Endometrial microvascular endothelial cells (primary cell): ENCODE data around the gene NUMA1. TPM values are rescaled to one million over a fixed set of nuclear protein-coding genes. Genes with fewer than 3 reads are reported as not detected.

Source experiments
- in situ Hi-C: cut with HindIII; loops from 2 replicates; pipeline ENCODE4 v1.10.0; 2017; ENCODE audit warnings: low sequenced_read_pairs, low pct_unique_long_range_greater_than_20kb; ENCODE audit errors: inconsistent ontology term
- total RNA-seq: library from RNA; depleted of rRNA; stranded (reverse); fragments of >200 nt; gene quantifications from one replicate; pipeline ENCODE4 v1.2.3, GENCODE V29; 2015; ENCODE audit errors: inconsistent ontology term

NUMA1 gene
- total RNA-seq, 1 donor from 2014 or later, result 112 TPM

GRCh38 chr11:72103754-72104167, 23.4 kb upstream of the NUMA1 start:
- in situ Hi-C loops, result no loop called here

DNA sequence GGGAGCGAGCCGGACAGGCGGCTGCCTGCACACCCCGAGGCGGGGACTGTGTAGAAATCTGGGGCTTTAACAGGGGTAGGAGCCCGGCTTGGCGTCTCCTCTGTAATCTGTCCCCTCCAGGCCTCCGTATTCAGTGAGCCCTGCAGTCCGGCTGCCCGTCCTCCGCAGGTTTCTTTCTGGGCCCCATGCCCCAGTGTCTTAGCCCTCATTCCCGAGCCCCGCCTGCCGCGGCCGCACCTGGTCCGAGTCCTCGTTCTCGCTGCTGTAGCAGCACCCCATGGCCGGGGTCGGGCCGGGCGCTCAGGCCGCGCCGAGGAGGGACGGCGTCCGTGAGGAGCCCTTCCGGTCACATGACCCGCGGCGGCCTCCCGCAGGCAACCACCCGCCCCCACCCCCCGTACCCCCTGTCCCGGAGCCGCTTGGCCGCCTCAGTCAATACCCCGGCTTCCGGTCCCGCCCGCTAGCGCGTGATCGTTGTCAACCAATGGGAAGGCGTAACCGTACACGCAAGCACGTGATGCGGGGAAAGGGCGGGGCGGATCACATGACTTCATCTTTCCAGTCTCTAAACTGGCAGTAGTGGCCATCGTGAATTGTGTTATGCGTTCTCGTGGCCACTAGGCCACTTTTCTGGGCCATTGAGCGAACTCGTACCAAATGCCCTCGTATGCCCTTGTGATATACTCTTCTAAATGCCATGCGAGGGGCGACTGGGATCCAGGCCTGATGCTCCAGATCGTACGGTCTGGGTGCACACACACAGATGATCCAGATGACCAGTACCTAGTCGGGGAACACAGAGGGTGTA, 22.8 kb upstream of the NUMA1 start, which contains the start of gene LAMTOR1:
Gene LAMTOR1, minus strand, starts transcription at position 352 of the 808 bp plus-strand sequence. Its CDS starts 73 bp downstream, at position 279.
- in situ Hi-C loops, result no loop called here

- in situ Hi-C loops, result no loop called here
Observed at GRCh38 chr11:72102631-72102945, 22.2 kb upstream of the NUMA1 start.

- in situ Hi-C loops, result no loop called here
Observed at GRCh38 chr11:72102162-72102561, 21.8 kb upstream of the NUMA1 start.

DNA sequence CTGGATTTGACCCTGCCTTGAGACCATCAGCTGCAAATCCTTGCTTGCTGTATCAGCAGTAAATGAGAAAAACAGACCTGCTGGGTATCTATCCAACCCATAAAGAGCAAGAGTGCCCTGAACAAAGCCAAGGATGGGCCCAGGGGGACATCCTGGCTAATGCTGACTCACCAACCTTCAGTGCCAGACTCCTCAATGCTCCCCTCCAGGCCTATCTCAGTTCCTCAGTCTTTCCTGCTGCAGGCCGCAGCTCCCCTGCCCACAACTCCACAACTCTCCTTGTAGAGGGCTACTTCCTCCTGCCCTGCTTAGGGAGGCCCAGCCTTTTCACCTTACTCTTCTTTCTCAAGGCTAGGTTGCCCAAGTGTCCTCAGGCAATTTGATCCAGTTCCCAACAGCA, 20.1 kb upstream of the NUMA1 start:
- in situ Hi-C loops, result no loop called here

DNA sequence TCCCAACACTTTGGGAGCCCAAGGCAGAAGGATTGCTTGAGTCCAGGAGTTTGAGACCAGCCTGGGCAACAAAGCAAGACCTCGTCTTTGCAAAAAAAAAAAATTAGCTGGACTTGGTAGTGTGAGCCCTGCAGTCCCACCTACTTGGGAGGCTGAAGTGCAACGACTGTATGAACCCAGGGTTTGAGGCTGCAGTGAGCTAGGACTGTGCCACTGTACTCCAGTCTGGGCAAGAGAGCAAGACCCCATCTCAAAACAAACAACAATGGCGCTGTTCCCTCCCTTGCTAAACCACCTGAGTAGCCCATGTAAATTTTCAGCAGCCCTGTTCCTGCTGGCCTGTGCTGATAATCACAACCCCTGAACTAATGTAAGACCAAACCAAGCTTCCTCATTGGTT, 19.7 kb upstream of the NUMA1 start:
- in situ Hi-C loops, result no loop called here

GRCh38 chr11:72098741-72099140, 18.4 kb upstream of the NUMA1 start:
- in situ Hi-C loops, result no loop called here

DNA sequence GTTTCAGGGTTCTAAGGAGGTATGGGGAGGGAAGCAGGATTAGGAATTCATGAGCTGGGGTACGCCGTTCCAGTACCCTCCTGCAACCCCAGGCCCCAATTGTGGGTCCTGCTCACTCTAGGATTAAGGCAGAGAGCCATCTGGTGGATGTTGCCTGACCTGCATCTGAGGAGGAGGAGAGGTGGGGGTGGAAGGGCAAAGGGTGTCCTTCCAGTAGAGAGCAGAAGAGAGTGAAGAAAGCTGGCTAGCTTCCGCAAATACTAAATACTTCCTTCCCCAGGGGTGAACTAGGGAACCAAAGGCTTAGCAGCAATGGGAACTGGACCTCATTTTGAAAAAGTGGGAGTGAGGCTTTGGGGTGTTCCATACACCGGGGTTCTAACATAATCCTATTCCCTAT, 10.9 kb upstream of the NUMA1 start:
- in situ Hi-C loops, result no loop called here

DNA sequence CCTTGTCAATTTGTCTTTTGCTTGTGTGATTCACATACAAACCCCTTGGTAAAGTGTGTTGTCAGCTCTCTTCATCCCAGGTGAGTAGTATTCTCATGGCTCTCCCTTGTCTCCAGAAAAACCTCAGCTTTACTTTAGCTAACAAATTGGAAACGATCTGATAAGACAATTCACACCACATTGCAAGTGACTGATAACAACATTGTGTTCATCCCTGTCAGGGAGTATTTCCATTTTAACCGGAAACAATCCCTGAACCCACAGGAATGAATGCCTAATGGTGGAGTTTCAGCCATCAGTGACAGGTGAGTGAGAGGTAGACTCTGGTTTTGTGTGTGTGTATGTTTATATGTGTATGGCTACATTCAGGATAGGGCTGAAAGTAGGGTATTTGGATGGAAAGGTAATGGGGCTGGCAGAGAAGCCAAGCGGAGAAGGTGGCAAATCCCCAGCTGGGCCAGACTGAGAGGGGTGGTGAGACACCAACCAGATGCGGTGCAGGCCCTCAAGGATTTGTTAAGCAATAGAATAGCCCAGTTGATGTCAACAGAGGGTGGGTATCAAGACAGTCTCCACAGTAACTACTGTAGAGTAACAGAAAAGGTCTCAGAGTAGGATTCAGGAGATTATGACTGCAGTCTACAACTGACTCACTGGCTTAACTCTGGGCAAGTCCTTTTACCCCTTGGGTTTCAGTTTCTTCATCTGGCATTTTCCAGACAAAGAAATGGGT, 7.9 kb upstream of the NUMA1 start:
- in situ Hi-C loops, result no loop called here

GRCh38 chr11:72085621-72086351, 5.4 kb upstream of the NUMA1 start:
- in situ Hi-C loops, result no loop called here

DNA sequence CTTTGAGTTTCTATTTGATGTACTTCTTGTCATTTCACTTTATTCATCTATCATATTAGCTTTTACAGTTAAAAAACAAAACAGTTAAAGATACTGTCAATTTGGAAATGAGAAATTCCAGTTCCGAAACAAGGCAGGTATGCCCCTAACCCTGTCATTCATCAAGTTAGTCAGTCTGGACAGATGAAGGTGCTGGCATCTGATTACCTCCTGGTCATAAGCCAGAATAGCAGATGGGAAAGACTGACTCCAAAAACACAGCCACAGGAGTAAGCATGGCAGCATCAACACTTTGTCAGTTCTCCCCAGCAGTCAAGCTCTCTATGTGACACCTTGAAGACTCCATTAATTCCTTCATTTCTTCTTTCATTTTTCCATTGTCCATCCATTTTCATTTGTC, 4.6 kb upstream of the NUMA1 start:
- in situ Hi-C loops, result no loop called here

DNA sequence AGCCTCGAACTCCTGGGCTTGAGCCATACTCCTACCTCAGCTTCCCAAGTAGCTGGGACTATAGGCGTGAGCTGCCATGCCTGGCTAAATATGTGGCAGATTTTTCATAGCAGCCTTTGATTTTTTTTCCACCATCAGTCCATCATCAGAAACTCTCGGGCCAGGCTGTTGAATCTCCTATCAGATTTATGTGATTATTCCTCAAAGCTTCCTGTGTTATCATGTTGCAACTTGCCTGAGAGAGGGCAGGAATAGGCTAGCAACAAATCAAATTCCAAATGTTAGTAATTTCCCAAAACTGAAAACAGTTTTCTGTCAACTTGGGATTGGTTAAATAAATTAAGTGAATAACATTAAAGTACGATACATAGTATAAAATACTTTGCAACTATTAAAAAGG, 3.7 kb upstream of the NUMA1 start:
- in situ Hi-C loops, result no loop called here

GRCh38 chr11:72083414-72083813, 3.1 kb upstream of the NUMA1 start:
- in situ Hi-C loops, result no loop called here

DNA sequence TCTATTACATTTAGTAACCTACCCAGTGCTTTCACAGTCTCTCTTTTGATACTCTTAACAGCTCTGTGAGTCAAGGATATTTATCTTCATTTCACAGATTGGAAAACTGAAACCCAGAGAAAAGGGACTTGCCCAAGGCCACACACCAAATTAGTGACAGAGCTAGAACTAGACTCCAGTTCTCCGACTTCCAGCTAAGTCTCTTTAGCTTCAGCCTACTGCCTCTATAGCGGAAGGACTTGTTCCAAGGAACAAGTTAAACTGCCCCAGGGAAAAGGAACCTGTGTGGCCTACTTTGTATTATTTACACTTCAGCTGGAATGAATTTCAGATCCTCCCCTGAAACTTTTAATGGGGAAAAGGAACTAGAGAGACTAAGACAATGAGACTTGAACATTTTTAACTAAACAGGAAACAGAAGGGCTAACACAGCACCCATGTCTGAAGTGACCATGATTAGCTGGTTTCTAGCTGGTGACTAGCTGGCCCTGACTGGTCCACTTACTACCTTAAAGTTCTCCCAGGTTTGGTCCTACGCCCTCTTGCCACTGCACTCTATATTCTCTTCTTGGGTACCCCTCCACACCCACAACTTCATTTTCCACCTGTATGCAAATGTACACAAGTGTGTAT, 1.6 kb upstream of the NUMA1 start:
- in situ Hi-C loops, result no loop called here

- in situ Hi-C loops, result no loop called here
Observed at GRCh38 chr11:72081184-72081644, 872 bp upstream of the NUMA1 start.

DNA sequence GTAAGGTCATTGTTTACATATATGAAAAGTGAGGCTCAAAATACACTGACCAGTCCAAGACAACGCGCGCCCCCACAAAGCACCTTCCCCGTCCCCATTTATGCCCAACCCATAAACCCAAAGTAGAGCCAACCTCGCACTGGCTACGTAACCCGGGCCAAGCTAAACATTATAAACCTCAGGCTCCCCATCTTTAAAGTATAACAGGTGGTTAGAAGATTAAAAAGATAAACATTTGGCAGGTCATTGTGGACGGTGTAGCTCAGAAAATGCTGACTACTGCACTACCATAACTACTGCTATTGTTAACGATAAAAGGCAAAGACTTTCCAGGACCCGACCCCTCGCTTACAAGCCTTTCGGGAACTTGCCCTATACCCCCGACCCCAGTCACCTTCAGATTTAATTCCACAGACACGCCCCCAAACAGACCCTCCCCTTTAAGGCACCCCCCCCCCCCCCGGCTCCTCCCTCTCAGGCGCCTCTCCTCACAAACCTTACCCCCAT, 470 bp downstream of the NUMA1 start:
- in situ Hi-C loops, result no loop called here

- in situ Hi-C loops, result no loop called here
Observed at GRCh38 chr11:72078477-72078876, 1.9 kb downstream of the NUMA1 start.

- in situ Hi-C loops, result no loop called here
Observed at GRCh38 chr11:72075756-72076155, 4.6 kb downstream of the NUMA1 start.

DNA sequence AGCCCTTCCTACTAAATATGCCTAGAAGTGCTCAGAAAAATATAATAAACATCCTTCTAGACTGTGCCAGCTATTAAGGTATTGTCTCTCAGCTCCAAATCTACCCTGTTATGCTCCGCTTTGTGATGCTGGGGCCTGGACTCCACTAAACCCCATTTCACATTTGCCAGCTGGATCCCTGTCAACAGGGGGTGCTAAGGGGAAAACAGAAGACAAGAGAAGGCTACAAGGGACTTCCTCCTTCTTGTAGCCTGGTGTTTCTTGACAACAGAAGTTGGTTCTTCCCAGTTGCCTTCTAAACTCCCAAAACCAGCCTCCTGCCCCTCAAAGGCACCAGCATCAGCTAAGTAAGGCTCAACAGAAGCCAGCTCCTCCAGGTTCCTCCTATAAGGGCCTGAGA, 5.2 kb downstream of the NUMA1 start:
- in situ Hi-C loops, result no loop called here
